Spleen (tissue), 11 donors: Measurements from ENCODE around the gene OS9. TPM values are rescaled to one million over a fixed set of nuclear protein-coding genes. Genes with fewer than 3 reads are reported as not detected.

Experiments used
- DNase-seq: peaks from one replicate; pipeline ENCODE4 v3.0.0-alpha.2; 2020
- H3K27ac ChIP-seq, 8 donors: fragments of 200-600 bp; sonication (generic) in 7 of 8; 1 replicate in 4 of 8; 2 replicates in 4 of 8; pipeline versions ENCODE4 v1.5.0 to v1.8.0; 2016 to 2021; ENCODE audit warnings: inconsistent platforms in 4 of 8, mild to moderate bottlenecking in 4 of 8, moderate library complexity in 1 of 8
- H3K27me3 ChIP-seq, 7 donors: fragments of 200-600 bp; sonication (generic) in 6 of 7; replicated peaks in 1 of 7; 1 replicate in 4 of 7; 2 replicates in 3 of 7; pipeline versions ENCODE4 v1.5.0 to v1.8.0; 2016 to 2021; ENCODE audit warnings: inconsistent platforms in 3 of 7, mild to moderate bottlenecking in 1 of 7
- H3K36me3 ChIP-seq, 6 donors: fragments of 200-600 bp; sonication (generic) in 5 of 6; 1 replicate in 4 of 6; 2 replicates in 2 of 6; pipeline versions ENCODE4 v1.5.0 to v1.8.0; 2016 to 2021; ENCODE audit warnings: inconsistent platforms in 2 of 6
- H3K4me1 ChIP-seq, 6 donors: fragments of 200-600 bp; sonication (generic) in 5 of 6; 1 replicate in 3 of 6; 2 replicates in 3 of 6; pipeline versions ENCODE4 v1.5.0 to v1.8.0; 2016 to 2021; ENCODE audit warnings: inconsistent platforms in 3 of 6
- H3K4me3 ChIP-seq, 8 donors: fragments of 200-600 bp; sonication (generic) in 7 of 8; 1 replicate in 4 of 8; 2 replicates in 4 of 8; pipeline versions ENCODE4 v1.5.0 to v1.8.0; 2016 to 2021; ENCODE audit warnings: inconsistent platforms in 4 of 8, mild to moderate bottlenecking in 4 of 8, moderate library complexity in 2 of 8
- H3K9me3 ChIP-seq, 8 donors: fragments of 200-600 bp; sonication (generic) in 7 of 8; 1 replicate in 4 of 8; 2 replicates in 4 of 8; pipeline versions ENCODE4 v1.5.0 to v1.8.0; 2016 to 2021; ENCODE audit warnings: inconsistent platforms in 4 of 8
- CTCF ChIP-seq, 11 experiments: fragments of 200-600 bp in 7 of 11; fragments of 450-650 bp in 4 of 11; sonication (generic) in 4 of 11; IDR thresholded peaks in 8 of 11; conservative IDR thresholded peaks in 3 of 11; 1 replicate in 7 of 11; 2 replicates in 4 of 11; pipeline versions ENCODE4 v1.4.0 to v1.8.0; 2016 to 2021; ENCODE audit warnings: antibody characterized with exemption in 11 of 11, inconsistent platforms in 4 of 11, mild to moderate bottlenecking in 1 of 11
- POLR2A ChIP-seq, 3 donors: fragments of 450-650 bp; IDR thresholded peaks; one replicate each; pipeline ENCODE4 v1.5.1; 2017; ENCODE audit warnings: antibody characterized with exemption in 3 of 3, mild to moderate bottlenecking in 1 of 3
- POLR2AphosphoS5 ChIP-seq, 3 donors: sonication (generic); formaldehyde crosslinking; IDR thresholded peaks; one replicate each; pipeline ENCODE4 v1.5.1; 2017; ENCODE audit warnings: antibody characterized with exemption in 3 of 3
- WGBS, 5 donors: extraction: QIAGEN DNeasy Blood & Tissue Kit in 3 of 5; methylation state at CpG; one replicate each; pipeline versions ENCODE4 v1.1.5 to v1.1.7; 2013 to 2018; 5-methylcytosine and 5-hydroxymethylcytosine counted together
- intact Hi-C: fragments of 100-400 bp; cut with DNase I; formaldehyde crosslinking; loops from one replicate; pipeline ENCODE4 v1.15.0; 2023; ENCODE audit warnings: low total_unique reads
- polyA plus RNA-seq, 3 donors: library from polyadenylated mRNA; stranded (reverse); fragments of 200-250 nt; gene quantifications; one replicate each; pipeline ENCODE4 v1.2.1, GENCODE V29; 2013
- total RNA-seq, 7 donors: library from RNA; depleted of rRNA in 3 of 7; stranded (reverse); fragments of >200 nt in 3 of 7; fragmentation: NEBNext Ultra II Directional in 4 of 7; extraction: Animal tissue kit (Norgen Biotek cat#: 25700) in 4 of 7; gene quantifications; one replicate each; pipeline versions ENCODE4 v1.1.0 to v1.2.1, GENCODE V29; 2016 to 2021
- donor health status: healthy with polysubstance abuse.
- donor health status: DM: no; HTN: no; CAD: no; lungs with moderate emphysema.
- donor health status: DM: no; HTN: no; CAD: no.
- donor health status: Bipolar disorder and iron deficiency.
- donor health status: healthy.
- donor health status: DM: no; HTN: no; CAD: no.
- donor health status: DM: yes; HTN: yes; CAD: no.

The OS9 gene
- total and polyA plus RNA-seq, 10 donors, result 94.9 to 323 (median 253) TPM

GRCh38 chr12:57717131-57717530 lies 23.2 kb downstream of the OS9 start:
- H3K27ac ChIP-seq, result no peak overlapping the region
- intact Hi-C loops, result no loop called here
- WGBS, 5 donors, result 96 to 100% (median 99%) methylated on average over 5 of the region's 5 CpGs
- peaks cover 0 to 13% (median 0%) of the 10 kb centered on the region in 6 donors for H3K4me1 ChIP-seq
- peaks cover 3 to 100% (median 81%) of the 10 kb centered on the region in 6 donors for H3K36me3 ChIP-seq
- no peaks in the 10 kb centered on the region for H3K9me3 ChIP-seq
- no peak for DNase-seq
- no peak overlapping the region for H3K4me3 ChIP-seq
- TF ChIP-seq POLR2A (IDR thresholded peaks at IDR 0.05) (no peak), CTCF (IDR thresholded peaks at IDR 0.05 in 8 of 11, conservative IDR thresholded peaks at IDR 0.05 in 3 of 11) (no peak), POLR2AphosphoS5 (IDR thresholded peaks at IDR 0.05) (no peak)
- no peaks in the 10 kb centered on the region for H3K27me3 ChIP-seq

GRCh38 chr12:57717846-57718640 lies 24.1 kb downstream of the OS9 start:
- DNase-seq, result no peak

GRCh38 chr12:57718641-57719528 lies 25.0 kb downstream of the OS9 start:
- TF ChIP-seq CTCF (IDR thresholded peaks at IDR 0.05 in 8 of 11, conservative IDR thresholded peaks at IDR 0.05 in 3 of 11), result no peak
- TF ChIP-seq POLR2AphosphoS5 (IDR thresholded peaks at IDR 0.05), result peak in 2 of 3 donors; percentile 4 to 13
- TF ChIP-seq POLR2A (IDR thresholded peaks at IDR 0.05), result no peak
- DNase-seq, result no peak
- Histone ChIP-seq H3K36me3 (peaks cover 3 to 84% (median 77%) of the 10 kb centered on the region in 6 donors), H3K27ac (no peak overlapping the region), H3K4me1 (peaks cover 0 to 13% (median 0%) of the 10 kb centered on the region in 6 donors), H3K4me3 (no peak overlapping the region), H3K9me3 (no peaks in the 10 kb centered on the region), H3K27me3 (no peaks in the 10 kb centered on the region)
- 93 to 98% (median 96%) methylated on average over 15 of the region's 15 CpGs for WGBS, 5 donors
- intact Hi-C loops, result no loop called here

More at GRCh38 chr12:57717846-57718640, 24.1 kb downstream of the OS9 start:
- TF ChIP-seq POLR2AphosphoS5 (IDR thresholded peaks at IDR 0.05) (peak in 2 of 3 donors; percentile 6 to 13), POLR2A (IDR thresholded peaks at IDR 0.05) (no peak)
- H3K4me1 ChIP-seq, result peaks cover 0 to 13% (median 0%) of the 10 kb centered on the region in 6 donors
- no peaks in the 10 kb centered on the region for H3K9me3 ChIP-seq
- intact Hi-C loops, result no loop called here
- H3K27ac ChIP-seq, result no peak overlapping the region
- no peaks in the 10 kb centered on the region for H3K27me3 ChIP-seq
- 94 to 98% (median 96%) methylated on average over 22 of the region's 22 CpGs for WGBS, 5 donors
- no peak overlapping the region for H3K4me3 ChIP-seq
- H3K36me3 ChIP-seq, result peaks cover 3 to 92% (median 80%) of the 10 kb centered on the region in 6 donors

GRCh38 chr12:57719777-57720605 lies 26.1 kb downstream of the OS9 start:
- no peak overlapping the region for H3K27ac ChIP-seq
- no peaks in the 10 kb centered on the region for H3K27me3 ChIP-seq
- H3K9me3 ChIP-seq, result no peaks in the 10 kb centered on the region
- TF ChIP-seq POLR2AphosphoS5 (IDR thresholded peaks at IDR 0.05) (peak in 1 of 3 donors; percentile 48), CTCF (IDR thresholded peaks at IDR 0.05 in 8 of 11, conservative IDR thresholded peaks at IDR 0.05 in 3 of 11) (no peak)
- DNase-seq, result no peak
- H3K36me3 ChIP-seq, result peaks cover 3 to 73% (median 70%) of the 10 kb centered on the region in 6 donors
- intact Hi-C loops, result no loop called here
- 92 to 97% (median 93%) methylated on average over 20 of the region's 20 CpGs for WGBS, 5 donors
- H3K4me3 ChIP-seq, result no peak overlapping the region
- H3K4me1 ChIP-seq, result peaks cover 0 to 18% (median 1%) of the 10 kb centered on the region in 6 donors
